ENCODE data around the gene NR2E3.

DNA sequence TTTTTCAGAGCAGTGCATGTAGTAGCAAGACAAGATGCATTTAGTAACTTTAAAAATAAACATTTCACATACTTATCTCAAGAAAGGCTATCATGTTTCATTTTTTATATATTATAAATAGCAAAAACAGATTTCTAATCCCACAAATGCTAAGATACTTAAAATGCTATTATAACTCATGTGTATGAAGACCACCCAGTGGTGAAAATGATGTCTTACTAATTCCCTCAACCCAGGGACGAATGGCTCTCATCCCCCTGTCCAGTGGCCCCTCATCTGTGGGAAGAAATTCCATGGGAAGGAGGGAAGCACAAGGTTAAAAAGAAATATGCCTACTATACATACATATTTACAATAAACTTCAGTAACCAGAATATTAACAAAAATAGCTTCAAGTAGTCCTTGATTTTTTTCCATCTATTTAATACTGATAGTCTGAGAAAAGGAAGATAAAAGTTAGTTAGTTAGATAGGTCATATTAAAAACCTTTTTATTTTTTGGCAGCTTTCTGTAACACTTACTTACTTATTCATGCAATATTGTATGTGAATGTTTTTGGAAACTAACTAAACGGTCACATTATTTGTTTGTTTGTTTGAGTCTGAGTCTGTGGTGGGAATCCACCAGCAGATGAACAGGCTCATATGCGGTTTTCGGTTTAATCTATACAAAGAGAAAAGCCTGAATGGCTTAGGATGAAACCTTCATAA is 14.8 kb downstream of the NR2E3 start:
- TF ChIP-seq POLR2A (IDR thresholded peaks at IDR 0.05) (no peak), EP300 (IDR thresholded peaks at IDR 0.05) (no peak)
- TF ChIP-seq, protein P1, sequence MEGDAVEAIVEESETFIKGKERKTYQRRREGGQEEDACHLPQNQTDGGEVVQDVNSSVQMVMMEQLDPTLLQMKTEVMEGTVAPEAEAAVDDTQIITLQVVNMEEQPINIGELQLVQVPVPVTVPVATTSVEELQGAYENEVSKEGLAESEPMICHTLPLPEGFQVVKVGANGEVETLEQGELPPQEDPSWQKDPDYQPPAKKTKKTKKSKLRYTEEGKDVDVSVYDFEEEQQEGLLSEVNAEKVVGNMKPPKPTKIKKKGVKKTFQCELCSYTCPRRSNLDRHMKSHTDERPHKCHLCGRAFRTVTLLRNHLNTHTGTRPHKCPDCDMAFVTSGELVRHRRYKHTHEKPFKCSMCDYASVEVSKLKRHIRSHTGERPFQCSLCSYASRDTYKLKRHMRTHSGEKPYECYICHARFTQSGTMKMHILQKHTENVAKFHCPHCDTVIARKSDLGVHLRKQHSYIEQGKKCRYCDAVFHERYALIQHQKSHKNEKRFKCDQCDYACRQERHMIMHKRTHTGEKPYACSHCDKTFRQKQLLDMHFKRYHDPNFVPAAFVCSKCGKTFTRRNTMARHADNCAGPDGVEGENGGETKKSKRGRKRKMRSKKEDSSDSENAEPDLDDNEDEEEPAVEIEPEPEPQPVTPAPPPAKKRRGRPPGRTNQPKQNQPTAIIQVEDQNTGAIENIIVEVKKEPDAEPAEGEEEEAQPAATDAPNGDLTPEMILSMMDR (IDR thresholded peaks at IDR 0.05) = no peak

Data from sigmoid colon (tissue), 4 donors.